Endodermal cell (in vitro differentiated cells): ENCODE results near the gene NRIP2. TPM values are rescaled to one million over a fixed set of nuclear protein-coding genes. Genes with fewer than 3 reads are reported as not detected.

Experiments used
- DNase-seq: peaks from one replicate; pipeline ENCODE4 v3.0.0-alpha.2; 2017
- H3K27ac ChIP-seq: 2 replicates; pipeline ENCODE4 v1.5.1; 2013; ENCODE audit warnings: mild to moderate bottlenecking, low read depth, low read length, moderate library complexity
- H3K27me3 ChIP-seq: 2 replicates; pipeline ENCODE4 v1.6.1; 2013; ENCODE audit warnings: mild to moderate bottlenecking, low read length, moderate library complexity; ENCODE audit not compliant: insufficient read depth, control insufficient read depth, poor library complexity, severe bottlenecking
- H3K36me3 ChIP-seq: 2 replicates; pipeline ENCODE4 v1.7.0; 2013; ENCODE audit warnings: mild to moderate bottlenecking, low read length, moderate library complexity; ENCODE audit not compliant: control insufficient read depth, insufficient read depth
- H3K4me1 ChIP-seq: one replicate; pipeline ENCODE4 v1.7.0; 2013; ENCODE audit warnings: low read length; ENCODE audit not compliant: control insufficient read depth, insufficient read depth
- H3K4me3 ChIP-seq: 2 replicates; pipeline ENCODE4 v1.5.1; 2013; ENCODE audit warnings: mild to moderate bottlenecking, low read length, moderate library complexity
- H3K9ac ChIP-seq: 2 replicates; pipeline ENCODE4 v1.6.1; 2013; ENCODE audit warnings: mild to moderate bottlenecking, low read length, moderate library complexity; ENCODE audit not compliant: poor library complexity, severe bottlenecking; ENCODE audit errors: extremely low read depth
- H3K9me3 ChIP-seq: 2 replicates; pipeline ENCODE4 v1.6.1; 2013; ENCODE audit warnings: mild to moderate bottlenecking, low read length, moderate library complexity; ENCODE audit not compliant: control insufficient read depth
- H3K27ac Mint-ChIP-seq: 2 replicates; pipeline ENCODE4 v1.8.0; 2020; ENCODE audit warnings: mixed read lengths
- H3K27me3 Mint-ChIP-seq: 2 replicates; pipeline ENCODE4 v1.8.0; 2021; ENCODE audit warnings: mild to moderate bottlenecking, mixed read lengths; ENCODE audit not compliant: insufficient read depth
- H3K36me3 Mint-ChIP-seq: 2 replicates; pipeline ENCODE4 v1.8.0; 2020; ENCODE audit warnings: low read depth, mixed read lengths
- H3K4me1 Mint-ChIP-seq: 2 replicates; pipeline ENCODE4 v1.8.0; 2020; ENCODE audit warnings: mixed read lengths
- H3K4me3 Mint-ChIP-seq: 2 replicates; pipeline ENCODE4 v1.8.0; 2020; ENCODE audit warnings: mild to moderate bottlenecking, moderate library complexity, mixed read lengths
- H3K9me3 Mint-ChIP-seq: 2 replicates; pipeline ENCODE4 v1.8.0; 2020; ENCODE audit warnings: mild to moderate bottlenecking, mixed read lengths
- CTCF ChIP-seq: fragments of 200-600 bp; sonication (generic); conservative IDR thresholded peaks from 2 replicates; pipeline ENCODE4 v1.5.0; 2021; ENCODE audit warnings: antibody characterized with exemption, mild to moderate bottlenecking
- WGBS, 2 experiments: methylation state at CpG; one replicate each; pipeline versions ENCODE4 v1.1.5 to v1.1.7; 2013; ENCODE audit warnings: missing lambda C conversion rate in 2 of 2, mixed read lengths in 1 of 2; ENCODE audit not compliant: insufficient coverage in 1 of 2, insufficient read length in 1 of 2; 5-methylcytosine and 5-hydroxymethylcytosine counted together
- total RNA-seq, 2 donors: library from RNA; stranded (reverse); fragmentation: NEBNext Ultra II Directional in 1 of 2; extraction: Animal tissue kit (Norgen Biotek cat#: 25700) in 1 of 2; gene quantifications; 2 replicates in 1 of 2; 3 replicates in 1 of 2; pipeline ENCODE4 v1.2.1, GENCODE V29; 2021

NRIP2 gene
- total RNA-seq, 2 donors from 2014 or later: not detected

GRCh38 chr12:2779281-2779680 is 55.6 kb downstream of the NRIP2 start:
- H3K27me3 Mint-ChIP-seq: peaks cover 19% of the 10 kb centered on the region

GRCh38 chr12:2776129-2776806 is 58.6 kb downstream of the NRIP2 start:
- Histone ChIP-seq H3K9me3 (no peaks in the 10 kb centered on the region), H3K27me3 (no peaks in the 10 kb centered on the region), H3K9ac (no peak overlapping the region), H3K4me1 (no peaks in the 10 kb centered on the region), H3K27ac (no peak overlapping the region), H3K36me3 (no peaks in the 10 kb centered on the region), H3K4me3 (no peak overlapping the region)
- 93 to 96% methylated on average over 19 to 20 of the region's 20 CpGs for WGBS, 2 experiments
- Mint-ChIP-seq H3K27ac (no peak overlapping the region), H3K27me3 (peaks cover 3% of the 10 kb centered on the region), H3K36me3 (no peaks in the 10 kb centered on the region), H3K9me3 (no peaks in the 10 kb centered on the region), H3K4me3 (no peak overlapping the region), H3K4me1 (peaks cover 18% of the 10 kb centered on the region)
- no peak for DNase-seq
- TF ChIP-seq CTCF: no peak

More at GRCh38 chr12:2779281-2779680, 55.6 kb downstream of the NRIP2 start:
- no peak for DNase-seq
- H3K9ac ChIP-seq: no peak overlapping the region
- TF ChIP-seq CTCF: no peak
- no peaks in the 10 kb centered on the region for H3K36me3 ChIP-seq
- peaks cover 23% of the 10 kb centered on the region for H3K27me3 ChIP-seq
- no peaks in the 10 kb centered on the region for H3K4me1 ChIP-seq
- H3K27ac ChIP-seq: no peak overlapping the region
- H3K27ac Mint-ChIP-seq: no peak overlapping the region
- no peaks in the 10 kb centered on the region for H3K36me3 Mint-ChIP-seq
- no peaks in the 10 kb centered on the region for H3K9me3 ChIP-seq
- H3K4me3 ChIP-seq: no peak overlapping the region
- WGBS, 2 experiments: 68 to 78% methylated on average over 1 to 4 of the region's 4 CpGs
- no peak overlapping the region for H3K4me3 Mint-ChIP-seq
- H3K9me3 Mint-ChIP-seq: no peaks in the 10 kb centered on the region
- peaks cover 23% of the 10 kb centered on the region for H3K4me1 Mint-ChIP-seq

GRCh38 chr12:2775431-2775830 is 59.4 kb downstream of the NRIP2 start:
- Histone ChIP-seq H3K9ac (no peak overlapping the region), H3K9me3 (no peaks in the 10 kb centered on the region), H3K4me1 (no peaks in the 10 kb centered on the region), H3K36me3 (no peaks in the 10 kb centered on the region), H3K27ac (no peak overlapping the region), H3K4me3 (no peak overlapping the region), H3K27me3 (no peaks in the 10 kb centered on the region)
- H3K9me3 Mint-ChIP-seq: peaks cover 1% of the 10 kb centered on the region
- 87 to 90% methylated on average over 5 to 8 of the region's 8 CpGs for WGBS, 2 experiments
- no peak for TF ChIP-seq CTCF
- no peak overlapping the region for H3K4me3 Mint-ChIP-seq
- H3K36me3 Mint-ChIP-seq: no peaks in the 10 kb centered on the region
- H3K27ac Mint-ChIP-seq: no peak overlapping the region
- peaks cover 3% of the 10 kb centered on the region for H3K27me3 Mint-ChIP-seq
- peaks cover 18% of the 10 kb centered on the region for H3K4me1 Mint-ChIP-seq
- DNase-seq: no peak

Other genes starting within 250 kb of the NRIP2 start
- 100 to 1,000 TPM; 139 to 253 TPM for gene FKBP4, start 40.1 kb downstream of the NRIP2 start, total RNA-seq
- gene ITFG2, start 22.4 kb downstream of the NRIP2 start, total RNA-seq: 10 to 100 TPM; 22.5 to 59.5 TPM
- under 1 TPM; 0.22 to 0.29 TPM for gene TEX52, start 22.0 kb upstream of the NRIP2 start, total RNA-seq
- gene FOXM1, start 42.1 kb upstream of the NRIP2 start, total RNA-seq: 100 to 1,000 TPM in 1 of 2 donors, 10 to 100 TPM in 1; 93.9 to 147 TPM
- 10 to 100 TPM; 64.9 to 70.0 TPM for gene RHNO1, start 42.2 kb upstream of the NRIP2 start, total RNA-seq
- gene TULP3, start 55.9 kb upstream of the NRIP2 start, total RNA-seq: 10 to 100 TPM; 28.1 to 47.9 TPM
- 10 to 100 TPM; 35.7 to 82.5 TPM for gene TEAD4, start 124.4 kb upstream of the NRIP2 start, total RNA-seq
- 10 to 100 TPM; 31.9 to 80.8 TPM for gene TSPAN9, start 242.3 kb upstream of the NRIP2 start, total RNA-seq